Mucosa of rectum (tissue), 2 donors: ENCODE results near the gene GATA6.
"Not testable (repeated sequence)": the region's sequence is repeated elsewhere in the genome, so short reads cannot be mapped to it uniquely, and the experiment has no call there.

Experiments used
- H3K27ac ChIP-seq, 2 donors: one replicate each; pipeline ENCODE4 v1.7.0; 2013; ENCODE audit warnings: inconsistent platforms in 2 of 2, low read depth in 2 of 2, low read length in 2 of 2
- H3K27me3 ChIP-seq, 2 donors: one replicate each; pipeline ENCODE4 v1.7.0; 2013; ENCODE audit warnings: low read length in 2 of 2; ENCODE audit not compliant: control insufficient read depth in 2 of 2, insufficient read depth in 2 of 2
- H3K36me3 ChIP-seq, 2 donors: one replicate each; pipeline ENCODE4 v1.7.0; 2013; ENCODE audit warnings: low read length in 2 of 2; ENCODE audit not compliant: control insufficient read depth in 2 of 2, insufficient read depth in 2 of 2
- H3K4me1 ChIP-seq, 2 donors: one replicate each; pipeline ENCODE4 v1.7.0; 2013; ENCODE audit warnings: low read length in 2 of 2, mild to moderate bottlenecking in 1 of 2; ENCODE audit not compliant: control insufficient read depth in 2 of 2, insufficient read depth in 2 of 2
- H3K4me3 ChIP-seq, 2 donors: one replicate each; pipeline ENCODE4 v1.7.0; 2013; ENCODE audit warnings: low read length in 2 of 2
- H3K9ac ChIP-seq, 2 donors: one replicate each; pipeline ENCODE4 v1.7.0; 2013; ENCODE audit warnings: low read length in 2 of 2, low read depth in 1 of 2, mild to moderate bottlenecking in 1 of 2
- H3K9me3 ChIP-seq, 2 donors: one replicate each; pipeline ENCODE4 v1.7.0; 2013; ENCODE audit warnings: low read length in 2 of 2; ENCODE audit not compliant: control insufficient read depth in 2 of 2
- donor health status: healthy.
- donor health status: Normal muscosa, but diverticular disease.

Gene GATA6

GRCh38 chr18:22191346-22191695 is 21.9 kb downstream of the GATA6 start:
- Histone ChIP-seq H3K4me1 (peaks cover 23 to 72% of the 10 kb centered on the region in 2 donors), H3K9ac (no peak overlapping the region), H3K4me3 (no peak overlapping the region), H3K9me3 (no peaks in the 10 kb centered on the region), H3K27me3 (peaks cover 0 to 5% of the 10 kb centered on the region in 2 donors), H3K36me3 (peaks cover 3 to 8% of the 10 kb centered on the region in 2 donors), H3K27ac (peak overlapping the region in 1 of 2 donors; percentile 85)

GRCh38 chr18:22191923-22192322 is 22.5 kb downstream of the GATA6 start:
- Histone ChIP-seq H3K36me3 (peaks cover 3 to 4% of the 10 kb centered on the region in 2 donors), H3K27ac (peak overlapping the region in 1 of 2 donors; percentile 85), H3K9ac (no peak overlapping the region), H3K4me1 (peaks cover 20 to 68% of the 10 kb centered on the region in 2 donors), H3K4me3 (no peak overlapping the region), H3K27me3 (peaks cover 0 to 5% of the 10 kb centered on the region in 2 donors), H3K9me3 (no peaks in the 10 kb centered on the region)

GRCh38 chr18:22193466-22193865 is 24.1 kb downstream of the GATA6 start:
- H3K27ac ChIP-seq: peak overlapping the region; percentile 82 to 85
- H3K36me3 ChIP-seq: peaks cover 3 to 7% of the 10 kb centered on the region in 2 donors
- H3K4me1 ChIP-seq: peaks cover 20 to 76% of the 10 kb centered on the region in 2 donors
- peak overlapping the region in 1 of 2 donors; percentile 22 for H3K4me3 ChIP-seq
- no peaks in the 10 kb centered on the region for H3K9me3 ChIP-seq
- H3K9ac ChIP-seq: peak overlapping the region; percentile 14 to 59
- peaks cover 0 to 7% of the 10 kb centered on the region in 2 donors for H3K27me3 ChIP-seq

- Histone ChIP-seq H3K4me3 (peak overlapping the region in 1 of 2 donors; percentile 22), H3K27ac (peak overlapping the region; percentile 82 to 85), H3K27me3 (peaks cover 0 to 7% of the 10 kb centered on the region in 2 donors), H3K9me3 (no peaks in the 10 kb centered on the region), H3K4me1 (peaks cover 20 to 75% of the 10 kb centered on the region in 2 donors), H3K36me3 (peaks cover 4 to 6% of the 10 kb centered on the region in 2 donors), H3K9ac (peak overlapping the region in 1 of 2 donors; percentile 59)
These were observed 24.8 kb downstream of the GATA6 start for GRCh38 chr18:22194151-22194598.

- Histone ChIP-seq H3K4me3 (no peak overlapping the region), H3K27ac (peak overlapping the region; percentile 30 to 82)
These were observed 25.7 kb downstream of the GATA6 start for GRCh38 chr18:22195052-22195451.

GRCh38 chr18:22196943-22197342 is 27.6 kb downstream of the GATA6 start:
- H3K9ac ChIP-seq, H3K27ac ChIP-seq, H3K27me3 ChIP-seq, H3K4me3 ChIP-seq, H3K9me3 ChIP-seq: not testable (repeated sequence)
- peaks cover 13 to 58% of the 10 kb centered on the region in 2 donors for H3K4me1 ChIP-seq
- H3K36me3 ChIP-seq: peaks cover 15 to 19% of the 10 kb centered on the region in 2 donors

More at GRCh38 chr18:22195052-22195451, 25.7 kb downstream of the GATA6 start:
- Histone ChIP-seq H3K36me3 (peaks cover 4 to 8% of the 10 kb centered on the region in 2 donors), H3K4me1 (peaks cover 20 to 69% of the 10 kb centered on the region in 2 donors), H3K27me3 (peaks cover 0 to 7% of the 10 kb centered on the region in 2 donors), H3K9ac (peak overlapping the region in 1 of 2 donors; percentile 26), H3K9me3 (no peaks in the 10 kb centered on the region)

- H3K36me3 ChIP-seq: peaks cover 21 to 23% of the 10 kb centered on the region in 2 donors
- H3K27me3 ChIP-seq: peaks cover 0 to 7% of the 10 kb centered on the region in 2 donors
- no peak overlapping the region for H3K4me3 ChIP-seq
- peaks cover 13 to 52% of the 10 kb centered on the region in 2 donors for H3K4me1 ChIP-seq
- no peak overlapping the region for H3K27ac ChIP-seq
- H3K9ac ChIP-seq: no peak overlapping the region
- no peaks in the 10 kb centered on the region for H3K9me3 ChIP-seq
These were observed 28.3 kb downstream of the GATA6 start for GRCh38 chr18:22197668-22198067.

GRCh38 chr18:22198163-22198562 is 28.8 kb downstream of the GATA6 start:
- H3K27me3 ChIP-seq: peaks cover 0 to 7% of the 10 kb centered on the region in 2 donors
- no peak overlapping the region for H3K27ac ChIP-seq
- no peak overlapping the region for H3K4me3 ChIP-seq
- peaks cover 23 to 24% of the 10 kb centered on the region in 2 donors for H3K36me3 ChIP-seq
- peaks cover 13 to 47% of the 10 kb centered on the region in 2 donors for H3K4me1 ChIP-seq
- H3K9ac ChIP-seq: no peak overlapping the region
- H3K9me3 ChIP-seq: no peaks in the 10 kb centered on the region

GRCh38 chr18:22199005-22199404 is 29.6 kb downstream of the GATA6 start:
- Histone ChIP-seq H3K9ac (no peak overlapping the region), H3K4me3 (no peak overlapping the region), H3K4me1 (peaks cover 8 to 39% of the 10 kb centered on the region in 2 donors), H3K27me3 (peaks cover 0 to 6% of the 10 kb centered on the region in 2 donors), H3K27ac (peak overlapping the region in 1 of 2 donors; percentile 2), H3K9me3 (no peaks in the 10 kb centered on the region), H3K36me3 (peaks cover 24 to 26% of the 10 kb centered on the region in 2 donors)

- peaks cover 24 to 26% of the 10 kb centered on the region in 2 donors for H3K36me3 ChIP-seq
- no peak overlapping the region for H3K9ac ChIP-seq
- peaks cover 0 to 2% of the 10 kb centered on the region in 2 donors for H3K27me3 ChIP-seq
- peaks cover 0 to 24% of the 10 kb centered on the region in 2 donors for H3K4me1 ChIP-seq
- H3K9me3 ChIP-seq: no peaks in the 10 kb centered on the region
- no peak overlapping the region for H3K27ac ChIP-seq
- no peak overlapping the region for H3K4me3 ChIP-seq
These were observed 31.3 kb downstream of the GATA6 start for GRCh38 chr18:22200611-22201225.
